Calu3 (cell line): ENCODE measurements around the gene SDR42E2. TPM values are rescaled to one million over a fixed set of nuclear protein-coding genes. Genes with fewer than 3 reads are reported as not detected.

Source experiments
- BruUV-seq: library from RNA; stranded (reverse); fragments of 400-500 nt; replicated peaks from 2 replicates; lab custom pipeline; 2021; lab: Mats Ljungman, UMichigan
- CTCF ChIA-PET: fragments of 300-600 bp; sonication (Branson Sonifier 250); formaldehyde crosslinking; loops from one replicate; lab custom pipeline; 2022; ENCODE audit warnings: antibody characterized with exemption; lab: Charles Lee
- DNase-seq: peaks from one replicate; pipeline ENCODE4 v3.0.0; 2022
- H3K27ac Mint-ChIP-seq: one replicate; pipeline ENCODE4 v1.8.0; 2022; ENCODE audit warnings: mixed read lengths; ENCODE audit not compliant: unreplicated experiment
- H3K27me3 Mint-ChIP-seq: one replicate; pipeline ENCODE4 v1.8.0; 2022; ENCODE audit warnings: mixed read lengths; ENCODE audit not compliant: unreplicated experiment
- H3K36me3 Mint-ChIP-seq: one replicate; pipeline ENCODE4 v1.8.0; 2022; ENCODE audit warnings: mild to moderate bottlenecking, moderate library complexity, mixed read lengths; ENCODE audit not compliant: insufficient read depth, unreplicated experiment
- H3K4me1 Mint-ChIP-seq: one replicate; pipeline ENCODE4 v1.8.0; 2022; ENCODE audit warnings: mild to moderate bottlenecking, low read depth, mixed read lengths; ENCODE audit not compliant: unreplicated experiment
- H3K4me3 Mint-ChIP-seq: one replicate; pipeline ENCODE4 v1.8.0; 2022; ENCODE audit warnings: mild to moderate bottlenecking, low read depth, moderate library complexity, mixed read lengths; ENCODE audit not compliant: unreplicated experiment
- H3K9me3 Mint-ChIP-seq: one replicate; pipeline ENCODE4 v1.8.0; 2022; ENCODE audit warnings: low read depth, mixed read lengths; ENCODE audit not compliant: unreplicated experiment
- intact Hi-C: fragments of 100-400 bp; cut with micrococcal nuclease; formaldehyde crosslinking; loops from one replicate; pipeline ENCODE4 v1.10.0; 2022; ENCODE audit not compliant: unreplicated experiment
- total RNA-seq: library from RNA; stranded (reverse); gene quantifications from 2 replicates; pipeline ENCODE4 v1.2.3, GENCODE V29; 2022
- TF ChIP-seq, protein P1 (sequence below): fragments of 200-600 bp; IDR thresholded peaks from one replicate; pipeline ENCODE4 v1.8.0; 2022; ENCODE audit warnings: antibody characterized with exemption; ENCODE audit not compliant: unreplicated experiment

Gene SDR42E2
- total RNA-seq, 1 experiment from 2014 or later, result not detected

GRCh38 chr16:22190081-22190775 is 27.9 kb downstream of the SDR42E2 start:
- H3K4me3 Mint-ChIP-seq, result peak overlapping the region; percentile 77
- TF ChIP-seq, protein P1, sequence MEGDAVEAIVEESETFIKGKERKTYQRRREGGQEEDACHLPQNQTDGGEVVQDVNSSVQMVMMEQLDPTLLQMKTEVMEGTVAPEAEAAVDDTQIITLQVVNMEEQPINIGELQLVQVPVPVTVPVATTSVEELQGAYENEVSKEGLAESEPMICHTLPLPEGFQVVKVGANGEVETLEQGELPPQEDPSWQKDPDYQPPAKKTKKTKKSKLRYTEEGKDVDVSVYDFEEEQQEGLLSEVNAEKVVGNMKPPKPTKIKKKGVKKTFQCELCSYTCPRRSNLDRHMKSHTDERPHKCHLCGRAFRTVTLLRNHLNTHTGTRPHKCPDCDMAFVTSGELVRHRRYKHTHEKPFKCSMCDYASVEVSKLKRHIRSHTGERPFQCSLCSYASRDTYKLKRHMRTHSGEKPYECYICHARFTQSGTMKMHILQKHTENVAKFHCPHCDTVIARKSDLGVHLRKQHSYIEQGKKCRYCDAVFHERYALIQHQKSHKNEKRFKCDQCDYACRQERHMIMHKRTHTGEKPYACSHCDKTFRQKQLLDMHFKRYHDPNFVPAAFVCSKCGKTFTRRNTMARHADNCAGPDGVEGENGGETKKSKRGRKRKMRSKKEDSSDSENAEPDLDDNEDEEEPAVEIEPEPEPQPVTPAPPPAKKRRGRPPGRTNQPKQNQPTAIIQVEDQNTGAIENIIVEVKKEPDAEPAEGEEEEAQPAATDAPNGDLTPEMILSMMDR, result no peak
- H3K4me1 Mint-ChIP-seq, result peaks cover 53% of the 10 kb centered on the region
- peak overlapping the region; percentile 78 for H3K27ac Mint-ChIP-seq
- H3K36me3 Mint-ChIP-seq, result peaks cover 45% of the 10 kb centered on the region
- peaks cover 2% of the 10 kb centered on the region for H3K27me3 Mint-ChIP-seq
- BruUV-seq, result no TSS peak
- intact Hi-C loops, result no loop called here
- peak; percentile 100 for DNase-seq
- CTCF ChIA-PET, result interaction anchor here (0.5 to 1.5 kb wide), 4 partner anchors 32 to 675 kb away, joined by 3 read pairs; partner anchors contain the start of gene POLR3E
- H3K9me3 Mint-ChIP-seq, result peaks cover 3% of the 10 kb centered on the region

DNA sequence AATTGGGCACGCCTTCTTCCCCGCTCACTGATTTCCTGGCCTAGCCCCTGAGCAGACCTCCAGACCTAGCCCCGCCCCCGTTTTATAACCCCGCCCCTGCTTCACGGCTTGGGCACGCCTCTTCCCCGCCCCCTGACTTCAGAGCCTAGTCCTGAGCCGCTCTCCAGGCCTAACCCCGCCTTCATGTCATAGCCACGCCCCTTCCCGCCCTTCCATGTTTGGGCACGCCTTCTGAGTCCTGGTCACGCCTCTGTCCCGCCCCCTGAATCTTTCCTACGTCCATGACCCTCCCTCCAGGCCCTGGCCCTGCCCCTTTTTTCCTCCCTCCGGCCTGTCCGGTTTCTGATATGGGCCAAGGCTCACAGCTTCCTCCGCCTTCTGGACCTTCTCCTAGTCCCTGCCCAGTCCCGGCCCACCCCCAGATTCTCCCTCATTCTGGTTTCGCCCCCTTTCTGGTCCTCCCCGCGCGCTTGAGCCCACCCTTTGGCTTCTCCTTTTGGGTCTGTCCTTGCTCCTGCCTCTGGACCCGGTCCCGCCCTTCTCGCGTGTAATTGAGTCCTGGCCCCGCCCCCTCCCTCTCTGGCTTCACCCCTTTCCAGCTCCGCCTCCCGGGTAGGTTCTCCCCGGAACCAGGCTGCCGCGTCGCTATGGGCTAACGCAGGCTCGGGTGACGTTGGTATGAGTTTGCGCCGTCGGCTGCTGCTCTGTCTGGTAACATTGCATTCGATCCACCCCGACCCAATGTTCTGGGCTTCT is 28.6 kb downstream of the SDR42E2 start:
- CTCF ChIA-PET, result interaction anchor here (0.5 to 1.5 kb wide), 7 partner anchors 13 to 1358 kb away, joined by 3 to 5 read pairs (median 3); partner anchors contain the start of gene POLR3E
- Mint-ChIP-seq H3K4me3 (peak overlapping the region; percentile 77), H3K4me1 (peaks cover 59% of the 10 kb centered on the region), H3K36me3 (peaks cover 52% of the 10 kb centered on the region), H3K9me3 (peaks cover 3% of the 10 kb centered on the region), H3K27me3 (peaks cover 8% of the 10 kb centered on the region), H3K27ac (peak overlapping the region; percentile 78)
- TF ChIP-seq, protein P1, result no peak
- intact Hi-C loops, result no loop called here
- no TSS peak for BruUV-seq
- DNase-seq, result peak; percentile 98

DNA sequence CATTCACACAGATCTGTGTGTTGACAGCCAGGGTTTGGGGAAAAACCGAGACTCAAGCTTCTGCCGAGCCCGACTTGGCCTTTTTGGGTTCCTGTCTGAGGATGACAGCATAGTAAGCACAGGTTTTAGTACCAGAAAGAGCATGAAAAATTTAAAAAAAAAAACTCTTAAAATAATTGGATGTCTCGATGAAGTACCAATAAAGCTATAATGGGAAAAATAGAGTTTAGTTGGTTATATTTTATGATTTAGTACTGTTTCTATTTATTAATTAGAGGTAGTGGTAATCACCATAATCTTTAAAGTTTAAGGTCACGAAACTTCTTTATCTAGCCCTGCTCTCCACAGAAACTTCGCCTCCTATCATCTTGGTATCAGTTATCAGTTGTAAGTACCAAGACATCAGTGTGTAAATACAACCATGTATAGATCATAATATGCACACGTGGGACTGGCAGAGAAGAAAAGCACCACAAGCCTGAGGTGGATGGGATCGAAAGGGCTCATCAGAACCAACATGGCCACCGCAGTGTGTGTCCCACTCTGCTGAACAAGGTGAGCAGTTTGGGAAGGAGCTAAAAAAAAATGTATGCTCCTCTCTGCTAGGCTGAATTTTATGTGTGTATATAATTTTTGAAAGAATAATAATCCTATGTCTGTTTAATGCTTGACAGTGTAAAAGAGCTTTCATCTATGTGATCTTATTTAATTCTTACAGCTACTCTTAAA is 29.4 kb downstream of the SDR42E2 start:
- BruUV-seq, result TSS peak; percentile 89
- Mint-ChIP-seq H3K4me1 (peaks cover 59% of the 10 kb centered on the region), H3K27me3 (peaks cover 8% of the 10 kb centered on the region), H3K27ac (peak overlapping the region; percentile 78), H3K4me3 (peak overlapping the region; percentile 77), H3K36me3 (peaks cover 59% of the 10 kb centered on the region), H3K9me3 (peaks cover 3% of the 10 kb centered on the region)
- DNase-seq, result no peak
- CTCF ChIA-PET, result interaction anchor here (0.6 to 1.5 kb wide), 5 partner anchors 12 to 1358 kb away, joined by 3 to 5 read pairs (median 3); partner anchors contain the start of gene POLR3E
- intact Hi-C loops, result no loop called here
- TF ChIP-seq, protein P1, result no peak
